Adipocyte (in vitro differentiated cells): ENCODE results near the gene COL25A1.

ENCODE experiments used
- DNase-seq: peaks from one replicate; pipeline ENCODE4 v3.0.0-alpha.2; 2015; ENCODE audit warnings: low read depth
- H3K27me3 ChIP-seq: replicated peaks from 2 replicates; pipeline ENCODE4 v1.7.0; 2013; ENCODE audit warnings: mild to moderate bottlenecking, low read length, moderate library complexity; ENCODE audit not compliant: control insufficient read depth, insufficient read depth
- H3K36me3 ChIP-seq: 2 replicates; pipeline ENCODE4 v1.7.0; 2013; ENCODE audit warnings: low read length, mild to moderate bottlenecking, moderate library complexity; ENCODE audit not compliant: control insufficient read depth, insufficient read depth, severe bottlenecking
- H3K4me1 ChIP-seq: 2 replicates; pipeline ENCODE4 v1.7.0; 2013; ENCODE audit warnings: mild to moderate bottlenecking, low read length, moderate library complexity; ENCODE audit not compliant: control insufficient read depth, insufficient read depth
- H3K4me3 ChIP-seq: 2 replicates; pipeline ENCODE4 v1.7.0; 2013; ENCODE audit warnings: mild to moderate bottlenecking, low read length, moderate library complexity
- H3K9ac ChIP-seq: 2 replicates; pipeline ENCODE4 v1.7.0; 2013; ENCODE audit warnings: mild to moderate bottlenecking, low read length, moderate library complexity
- H3K9me3 ChIP-seq: 2 replicates; pipeline ENCODE4 v1.7.0; 2013; ENCODE audit warnings: mild to moderate bottlenecking, low read length, moderate library complexity; ENCODE audit not compliant: control insufficient read depth

COL25A1 gene

GRCh38 chr4:108829966-108830492 lies 472.4 kb downstream of the COL25A1 start:
- H3K9me3 ChIP-seq = no peaks in the 10 kb centered on the region
- no peaks in the 10 kb centered on the region for H3K27me3 ChIP-seq
- H3K9ac ChIP-seq = no peak overlapping the region
- H3K36me3 ChIP-seq = no peaks in the 10 kb centered on the region
- H3K4me3 ChIP-seq = no peak overlapping the region
- peak; percentile 14 for DNase-seq
- H3K4me1 ChIP-seq = peaks cover 17% of the 10 kb centered on the region

GRCh38 chr4:108828620-108829019 lies 473.8 kb downstream of the COL25A1 start:
- DNase-seq = no peak
- Histone ChIP-seq H3K9ac (no peak overlapping the region), H3K9me3 (no peaks in the 10 kb centered on the region), H3K4me3 (no peak overlapping the region), H3K36me3 (no peaks in the 10 kb centered on the region), H3K27me3 (no peaks in the 10 kb centered on the region), H3K4me1 (peaks cover 11% of the 10 kb centered on the region)

- H3K36me3 ChIP-seq = no peaks in the 10 kb centered on the region
- H3K9me3 ChIP-seq = no peaks in the 10 kb centered on the region
- DNase-seq = no peak
- H3K4me1 ChIP-seq = peaks cover 20% of the 10 kb centered on the region
- H3K4me3 ChIP-seq = no peak overlapping the region
- H3K27me3 ChIP-seq = no peaks in the 10 kb centered on the region
- no peak overlapping the region for H3K9ac ChIP-seq
Observed at GRCh38 chr4:108825737-108826136, 476.7 kb downstream of the COL25A1 start.

GRCh38 chr4:108821351-108821930 lies 481.0 kb downstream of the COL25A1 start:
- Histone ChIP-seq H3K36me3 (no peaks in the 10 kb centered on the region), H3K27me3 (no peaks in the 10 kb centered on the region), H3K4me3 (peak overlapping the region; percentile 28), H3K9me3 (no peaks in the 10 kb centered on the region), H3K9ac (no peak overlapping the region), H3K4me1 (peaks cover 20% of the 10 kb centered on the region)
- DNase-seq = peak; percentile 61

- Histone ChIP-seq H3K9me3 (no peaks in the 10 kb centered on the region), H3K27me3 (no peaks in the 10 kb centered on the region), H3K4me1 (peaks cover 16% of the 10 kb centered on the region), H3K36me3 (no peaks in the 10 kb centered on the region), H3K9ac (no peak overlapping the region), H3K4me3 (peak overlapping the region; percentile 28)
- DNase-seq = peak; percentile 37
Observed at GRCh38 chr4:108820492-108821350, 481.7 kb downstream of the COL25A1 start.

- Histone ChIP-seq H3K27me3 (no peaks in the 10 kb centered on the region), H3K4me3 (no peak overlapping the region), H3K9me3 (no peaks in the 10 kb centered on the region), H3K9ac (no peak overlapping the region), H3K4me1 (no peaks in the 10 kb centered on the region), H3K36me3 (no peaks in the 10 kb centered on the region)
- no peak for DNase-seq
Observed at GRCh38 chr4:108814326-108814725, 488.1 kb downstream of the COL25A1 start.

GRCh38 chr4:108813261-108813660 lies 489.2 kb downstream of the COL25A1 start:
- H3K36me3 ChIP-seq = no peaks in the 10 kb centered on the region
- H3K4me3 ChIP-seq = no peak overlapping the region
- no peak overlapping the region for H3K9ac ChIP-seq
- H3K9me3 ChIP-seq = no peaks in the 10 kb centered on the region
- no peak for DNase-seq
- no peaks in the 10 kb centered on the region for H3K4me1 ChIP-seq
- H3K27me3 ChIP-seq = no peaks in the 10 kb centered on the region

GRCh38 chr4:108811486-108811885 lies 491.0 kb downstream of the COL25A1 start:
- no peaks in the 10 kb centered on the region for H3K9me3 ChIP-seq

GRCh38 chr4:108810087-108810486 lies 492.4 kb downstream of the COL25A1 start:
- Histone ChIP-seq H3K4me1 (no peaks in the 10 kb centered on the region), H3K9ac (no peak overlapping the region), H3K36me3 (no peaks in the 10 kb centered on the region), H3K27me3 (no peaks in the 10 kb centered on the region), H3K9me3 (no peaks in the 10 kb centered on the region), H3K4me3 (no peak overlapping the region)
- no peak for DNase-seq

More at GRCh38 chr4:108811486-108811885, 491.0 kb downstream of the COL25A1 start:
- no peaks in the 10 kb centered on the region for H3K36me3 ChIP-seq
- no peaks in the 10 kb centered on the region for H3K27me3 ChIP-seq
- no peak overlapping the region for H3K9ac ChIP-seq
- no peak overlapping the region for H3K4me3 ChIP-seq
- H3K4me1 ChIP-seq = no peaks in the 10 kb centered on the region
- DNase-seq = peak; percentile 13

- Histone ChIP-seq H3K9me3 (no peaks in the 10 kb centered on the region), H3K4me1 (no peaks in the 10 kb centered on the region), H3K4me3 (no peak overlapping the region), H3K36me3 (no peaks in the 10 kb centered on the region), H3K27me3 (no peaks in the 10 kb centered on the region), H3K9ac (no peak overlapping the region)
- DNase-seq = no peak
Observed at GRCh38 chr4:108804648-108805273, 497.7 kb downstream of the COL25A1 start.

- Histone ChIP-seq H3K4me3 (no peak overlapping the region), H3K36me3 (no peaks in the 10 kb centered on the region), H3K4me1 (peaks cover 11% of the 10 kb centered on the region), H3K27me3 (no peaks in the 10 kb centered on the region), H3K9ac (no peak overlapping the region), H3K9me3 (no peaks in the 10 kb centered on the region)
- no peak for DNase-seq
Observed at GRCh38 chr4:108799306-108799705, 503.2 kb downstream of the COL25A1 start.
